HK-2 (cell line): ENCODE measurements around the gene KRT75.
"Not testable (repeated sequence)": the region's sequence is repeated elsewhere in the genome, so short reads cannot be mapped to it uniquely, and the experiment has no call there.

Experiments
- DNase-seq: peaks from one replicate; pipeline ENCODE4 v3.0.0-alpha.2; 2018; ENCODE audit not compliant: unreplicated experiment

The KRT75 gene

GRCh38 chr12:52415870-52416750 is 18.1 kb downstream of the KRT75 start:
- DNase-seq, result no peak

GRCh38 chr12:52414936-52415335 is 19.2 kb downstream of the KRT75 start:
- no peak for DNase-seq

GRCh38 chr12:52413782-52414345 is 20.3 kb downstream of the KRT75 start:
- DNase-seq, result no peak

GRCh38 chr12:52413202-52413601 is 21.0 kb downstream of the KRT75 start:
- DNase-seq, result no peak

GRCh38 chr12:52411815-52412214 is 22.4 kb downstream of the KRT75 start:
- no peak for DNase-seq

- not testable (repeated sequence) for DNase-seq
Observed at GRCh38 chr12:52410589-52411248, 23.5 kb downstream of the KRT75 start.

- no peak for DNase-seq
Observed at GRCh38 chr12:52407918-52408317, 26.3 kb downstream of the KRT75 start.

- DNase-seq, result no peak
Observed at GRCh38 chr12:52405922-52406385, 28.2 kb downstream of the KRT75 start, which contains the start of gene KRT82. Gene KRT82, minus strand, starts transcription at chr12:52406335. Its CDS starts 58 bp downstream, at chr12:52406277.

- no peak for DNase-seq
Observed at GRCh38 chr12:52404951-52405350, 29.2 kb downstream of the KRT75 start.

GRCh38 chr12:52403561-52403960 is 30.6 kb downstream of the KRT75 start:
- DNase-seq, result no peak

- no peak for DNase-seq
Observed at GRCh38 chr12:52402873-52403540, 31.2 kb downstream of the KRT75 start.

- no peak for DNase-seq
Observed at GRCh38 chr12:52402377-52402776, 31.8 kb downstream of the KRT75 start.

- no peak for DNase-seq
Observed at GRCh38 chr12:52401926-52402325, 32.2 kb downstream of the KRT75 start.

GRCh38 chr12:52401526-52401925 is 32.6 kb downstream of the KRT75 start:
- DNase-seq, result no peak

- no peak for DNase-seq
Observed at GRCh38 chr12:52400906-52401305, 33.3 kb downstream of the KRT75 start.

- DNase-seq, result no peak
Observed at GRCh38 chr12:52399756-52400155, 34.4 kb downstream of the KRT75 start.

- DNase-seq, result no peak
Observed at GRCh38 chr12:52398176-52398575, 36.0 kb downstream of the KRT75 start.

- DNase-seq, result no peak
Observed at GRCh38 chr12:52396656-52397055, 37.5 kb downstream of the KRT75 start.

GRCh38 chr12:52395761-52396434 is 38.3 kb downstream of the KRT75 start:
- DNase-seq, result no peak

GRCh38 chr12:52394836-52395405 is 39.2 kb downstream of the KRT75 start:
- DNase-seq, result no peak

- DNase-seq, result no peak
Observed at GRCh38 chr12:52392465-52393007, 41.6 kb downstream of the KRT75 start.
